Anterior cingulate cortex (tissue), 58 donors: ENCODE measurements around the gene BRSK2.
"Not testable (repeated sequence)": the region's sequence is repeated elsewhere in the genome, so short reads cannot be mapped to it uniquely, and the experiment has no call there.

Source experiments
- DNase-seq, 58 donors: peaks; one replicate each; lab custom pipeline; 2025; lab: John Stamatoyannopoulos, UW

BRSK2 gene

GRCh38 chr11:1504581-1505290 is 115.0 kb downstream of the BRSK2 start:
- DNase-seq, result no peak

DNA sequence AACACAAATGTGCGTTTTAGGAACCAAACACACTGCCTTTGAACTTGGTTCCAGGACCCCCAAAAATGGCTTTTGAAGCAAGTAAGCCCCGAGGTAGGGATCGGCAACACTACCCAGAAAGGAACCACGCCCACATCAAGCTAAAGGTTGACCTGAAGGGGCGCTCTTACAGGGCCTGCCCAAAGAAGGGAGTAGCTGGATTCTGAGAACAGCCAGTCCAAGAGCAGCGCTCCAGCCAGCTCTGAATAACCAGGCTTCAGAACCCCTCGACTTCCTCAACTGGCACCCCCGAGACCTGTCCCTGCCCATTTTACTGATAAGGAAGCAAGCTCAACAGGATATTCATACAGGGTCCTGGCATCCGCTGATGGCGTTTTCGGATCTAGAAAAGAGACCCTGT is 115.7 kb downstream of the BRSK2 start:
- DNase-seq, result no peak

DNA sequence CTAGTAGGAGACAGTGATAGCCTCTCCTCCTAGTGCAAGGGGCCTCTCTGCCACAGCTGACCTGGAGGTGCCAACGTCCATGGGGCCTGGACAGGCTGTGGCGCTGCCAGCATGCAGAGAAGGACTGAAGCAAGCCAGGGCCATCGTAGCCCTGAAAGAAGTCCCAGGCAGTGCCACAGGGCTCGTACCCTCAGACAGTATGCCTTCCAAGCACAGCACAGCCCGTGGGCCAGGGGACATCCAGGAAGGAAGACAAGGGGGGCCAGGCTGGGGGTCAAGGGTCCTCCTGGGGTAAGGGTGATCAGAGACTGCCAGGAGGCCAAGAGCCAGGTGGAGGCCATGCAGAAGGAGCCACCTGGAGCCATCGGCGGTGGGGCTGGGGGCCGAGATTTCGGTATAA is 117.2 kb downstream of the BRSK2 start:
- DNase-seq, result no peak

- DNase-seq, result peak in 12 of 58 donors; percentile 14 to 63 (median 32)
These were observed 117.8 kb downstream of the BRSK2 start for GRCh38 chr11:1507381-1508140.

- DNase-seq, result no peak
These were observed 118.8 kb downstream of the BRSK2 start for GRCh38 chr11:1508491-1508891.

GRCh38 chr11:1508986-1509385 is 119.3 kb downstream of the BRSK2 start:
- DNase-seq, result no peak

DNA sequence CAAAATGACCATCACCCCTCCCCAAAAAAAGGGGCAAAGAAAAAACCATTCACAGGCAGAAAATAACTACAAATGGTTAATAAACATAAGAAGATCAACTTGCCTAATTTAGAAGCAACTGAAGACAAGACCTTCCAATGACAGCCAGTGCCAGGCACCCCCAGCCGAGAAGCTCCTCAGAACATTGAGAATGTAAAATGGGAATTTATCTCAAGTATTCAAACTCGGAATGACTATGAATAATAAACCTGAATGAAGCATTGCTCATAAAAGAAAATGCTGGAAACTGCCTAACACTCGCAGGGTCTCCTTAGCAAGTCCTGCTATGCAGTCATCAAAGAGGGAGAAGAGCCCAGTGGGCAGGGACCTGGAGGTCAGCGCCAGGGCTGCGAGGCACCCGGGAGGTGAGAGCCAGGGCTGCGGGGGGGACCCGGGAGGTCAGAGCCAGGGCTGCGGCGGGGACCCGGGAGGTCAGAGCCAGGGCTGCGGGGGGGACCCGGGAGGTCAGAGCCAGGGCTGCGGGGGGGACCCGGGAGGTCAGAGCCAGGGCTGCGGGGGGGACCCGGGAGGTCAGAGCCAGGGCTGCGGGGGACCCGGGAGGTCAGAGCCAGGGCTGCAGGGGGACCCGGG is 120.0 kb downstream of the BRSK2 start:
- DNase-seq, result no peak

DNA sequence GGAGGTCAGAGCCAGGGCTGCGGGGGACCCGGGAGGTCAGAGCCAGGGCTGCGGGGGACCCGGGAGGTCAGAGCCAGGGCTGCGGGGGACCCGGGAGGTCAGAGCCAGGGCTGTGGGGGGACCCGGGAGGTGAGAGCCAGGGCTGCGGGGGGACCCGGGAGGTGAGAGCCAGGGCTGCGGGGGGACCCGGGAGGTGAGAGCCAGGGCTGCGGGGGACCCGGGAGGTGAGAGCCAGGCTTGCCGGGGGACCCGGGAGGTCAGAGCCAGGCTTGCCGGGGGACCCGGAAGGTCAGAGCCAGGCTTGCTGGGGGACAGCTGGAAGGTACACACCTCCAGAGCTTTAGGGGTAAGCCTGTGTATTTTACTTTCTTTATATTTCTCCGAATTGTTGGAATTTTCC is 120.6 kb downstream of the BRSK2 start:
- not testable (repeated sequence) for DNase-seq

GRCh38 chr11:1510928-1511327 is 121.2 kb downstream of the BRSK2 start:
- DNase-seq, result peak in 1 of 58 donors; percentile 26

DNA sequence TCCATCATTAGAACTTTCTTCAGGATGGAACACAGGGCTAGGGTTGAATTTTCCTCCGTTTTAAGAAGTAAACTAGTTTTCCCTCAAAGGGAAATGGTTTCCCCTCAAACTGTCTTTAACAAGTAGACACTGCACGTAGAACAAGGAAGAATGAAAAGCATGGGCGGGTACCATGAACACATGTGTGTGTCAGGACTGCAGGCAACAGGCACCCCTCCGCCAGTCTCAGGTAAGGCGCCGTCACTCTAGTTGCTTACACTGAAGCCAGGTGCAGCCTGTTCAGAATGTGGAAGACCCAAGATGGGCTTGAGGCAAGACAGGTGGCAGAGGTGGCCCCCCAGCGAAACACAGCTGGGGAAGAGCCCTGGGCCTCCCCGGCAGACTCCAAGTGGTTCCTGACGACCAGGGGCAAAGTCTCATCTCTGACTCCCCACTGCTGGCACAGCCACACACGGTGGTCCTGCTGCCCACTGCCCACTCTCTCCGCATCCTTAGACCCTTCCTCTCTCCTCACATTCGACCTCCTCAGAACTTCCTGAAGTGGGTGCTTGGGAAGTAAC is 122.3 kb downstream of the BRSK2 start:
- DNase-seq, result no peak
